Kidney capillary endothelial cell (primary cell): ENCODE results near the gene ZBTB9.
"Not testable (repeated sequence)": the region's sequence is repeated elsewhere in the genome, so short reads cannot be mapped to it uniquely, and the experiment has no call there.

ENCODE experiments used
- DNase-seq: peaks from one replicate; pipeline ENCODE4 v3.0.0-alpha.2; 2018; ENCODE audit warnings: low spot score

Gene ZBTB9

GRCh38 chr6:33466075-33466735, 11.8 kb downstream of the ZBTB9 start:
- DNase-seq: no peak

GRCh38 chr6:33467091-33467490, 12.7 kb downstream of the ZBTB9 start:
- no peak for DNase-seq

- DNase-seq: no peak
Measured at GRCh38 chr6:33469661-33470060, 15.3 kb downstream of the ZBTB9 start.

GRCh38 chr6:33477864-33478263, 23.5 kb downstream of the ZBTB9 start:
- DNase-seq: no peak

- no peak for DNase-seq
Measured at GRCh38 chr6:33481192-33481591, 26.8 kb downstream of the ZBTB9 start.

GRCh38 chr6:33482620-33483019, 28.2 kb downstream of the ZBTB9 start:
- not testable (repeated sequence) for DNase-seq

- DNase-seq: no peak
Measured at GRCh38 chr6:33483678-33484077, 29.3 kb downstream of the ZBTB9 start.

GRCh38 chr6:33484673-33485262, 30.4 kb downstream of the ZBTB9 start:
- not testable (repeated sequence) for DNase-seq

GRCh38 chr6:33485680-33486079, 31.3 kb downstream of the ZBTB9 start:
- not testable (repeated sequence) for DNase-seq

GRCh38 chr6:33488339-33488738, 34.0 kb downstream of the ZBTB9 start:
- no peak for DNase-seq

GRCh38 chr6:33490198-33490597, 35.8 kb downstream of the ZBTB9 start:
- no peak for DNase-seq

GRCh38 chr6:33490621-33491020, 36.2 kb downstream of the ZBTB9 start:
- DNase-seq: no peak

GRCh38 chr6:33492093-33492492, 37.7 kb downstream of the ZBTB9 start:
- DNase-seq: no peak

- DNase-seq: no peak
Measured at GRCh38 chr6:33497157-33497556, 42.8 kb downstream of the ZBTB9 start.

- no peak for DNase-seq
Measured at GRCh38 chr6:33502486-33502885, 48.1 kb downstream of the ZBTB9 start.

- no peak for DNase-seq
Measured at GRCh38 chr6:33504486-33504885, 50.1 kb downstream of the ZBTB9 start.

- DNase-seq: no peak
Measured at GRCh38 chr6:33505548-33506370, 51.4 kb downstream of the ZBTB9 start.
